CD4-positive, alpha-beta T cell (primary cell): ENCODE measurements around the gene SCGB1D2. TPM values are rescaled to one million over a fixed set of nuclear protein-coding genes. Genes with fewer than 3 reads are reported as not detected.

Experiments used
- ATAC-seq: fragments of 200-7000 bp; cut with Tn5 transposase; one replicate; pipeline ENCODE4 v1.10.0; 2022; ENCODE audit warnings: mild to moderate bottlenecking; ENCODE audit not compliant: poor library complexity
- CTCF ChIA-PET: fragments of 350-600 bp; sonication (Branson Sonifier 250); formaldehyde crosslinking; loops from one replicate; lab custom pipeline; 2021; ENCODE audit warnings: antibody characterized with exemption, inconsistent platforms; lab: Charles Lee
- POLR2A ChIA-PET: fragments of 350-600 bp; sonication (Branson Sonifier 250); formaldehyde crosslinking; loops from one replicate; lab custom pipeline; 2021; ENCODE audit warnings: antibody characterized with exemption, inconsistent platforms; lab: Charles Lee
- DNase-seq, 14 experiments: peaks; one replicate each; pipeline ENCODE4 v3.0.0-alpha.2; 2013 to 2020; ENCODE audit warnings: mixed read lengths in 2 of 14
- H3K27ac ChIP-seq, 2 donors: one replicate each; pipeline versions ENCODE4 v1.5.1 to v1.7.0; 2013; ENCODE audit warnings: low read length in 2 of 2, low read depth in 1 of 2, mild to moderate bottlenecking in 1 of 2
- H3K27me3 ChIP-seq, 2 experiments: 1 replicate in 1 of 2; 2 replicates in 1 of 2; pipeline versions ENCODE4 v1.6.1 to v1.7.0; 2013; ENCODE audit warnings: low read length in 2 of 2, control low read depth in 1 of 2, mild to moderate bottlenecking in 1 of 2, moderate library complexity in 1 of 2; ENCODE audit not compliant: insufficient read depth in 2 of 2, control insufficient read depth in 1 of 2
- H3K36me3 ChIP-seq: one replicate; pipeline ENCODE4 v1.6.1; 2013; ENCODE audit warnings: low read length, control low read depth; ENCODE audit not compliant: insufficient read depth
- H3K4me1 ChIP-seq: one replicate; pipeline ENCODE4 v1.6.1; 2013; ENCODE audit warnings: low read length, control low read depth; ENCODE audit not compliant: insufficient read depth
- H3K4me3 ChIP-seq: one replicate; pipeline ENCODE4 v1.5.1; 2013; ENCODE audit warnings: mild to moderate bottlenecking, low read length, moderate library complexity
- H3K9me3 ChIP-seq, 2 experiments: 1 replicate in 1 of 2; 2 replicates in 1 of 2; pipeline versions ENCODE4 v1.6.1 to v1.7.0; 2013; ENCODE audit warnings: low read length in 2 of 2, mild to moderate bottlenecking in 2 of 2, control low read depth in 1 of 2, moderate library complexity in 1 of 2; ENCODE audit not compliant: control insufficient read depth in 1 of 2, insufficient read depth in 1 of 2
- H3K27ac Mint-ChIP-seq: one replicate; pipeline ENCODE4 v1.8.0; 2020; ENCODE audit warnings: mixed read lengths
- H3K27me3 Mint-ChIP-seq: one replicate; pipeline ENCODE4 v1.8.0; 2021; ENCODE audit warnings: mixed read lengths
- H3K36me3 Mint-ChIP-seq: one replicate; pipeline ENCODE4 v1.8.0; 2021; ENCODE audit warnings: low read depth, mixed read lengths
- H3K4me1 Mint-ChIP-seq: one replicate; pipeline ENCODE4 v1.8.0; 2021; ENCODE audit warnings: low read depth, mixed read lengths
- H3K4me3 Mint-ChIP-seq: one replicate; pipeline ENCODE4 v1.8.0; 2020; ENCODE audit warnings: mild to moderate bottlenecking, mixed read lengths
- H3K9me3 Mint-ChIP-seq: one replicate; pipeline ENCODE4 v1.8.0; 2020; ENCODE audit warnings: mixed read lengths
- intact Hi-C, 2 experiments: fragments of 100-400 bp; cut with DNase I in 1 of 2; cut with micrococcal nuclease in 1 of 2; formaldehyde crosslinking; loops; one replicate each; pipeline versions ENCODE4 v1.15.1 to v1.9.0; 2023 to 2025; cut with DNase I, micrococcal nuclease
- total RNA-seq, 174 experiments: library from RNA in 2 of 174; stranded (reverse) in 2 of 174; gene quantifications; one replicate each; pipeline ENCODE4 v1.2.3 and lab custom pipeline; 2021 to 2026
- TF ChIP-seq, protein P1 (sequence below): fragments of 200-600 bp; IDR thresholded peaks from one replicate; pipeline ENCODE4 v1.8.0; 2022; ENCODE audit warnings: antibody characterized with exemption, mild to moderate bottlenecking

SCGB1D2 gene
- total RNA-seq, 2 experiments from 2014 or later: not detected

GRCh38 chr11:62273284-62273683 is 31.2 kb downstream of the SCGB1D2 start:
- intact Hi-C loops: no loop called here
- Histone ChIP-seq H3K36me3 (no peaks in the 10 kb centered on the region), H3K9me3 (no peaks in the 10 kb centered on the region), H3K4me1 (no peaks in the 10 kb centered on the region), H3K27me3 (no peaks in the 10 kb centered on the region), H3K27ac (no peak overlapping the region), H3K4me3 (no peak overlapping the region)
- TF ChIP-seq, protein P1, sequence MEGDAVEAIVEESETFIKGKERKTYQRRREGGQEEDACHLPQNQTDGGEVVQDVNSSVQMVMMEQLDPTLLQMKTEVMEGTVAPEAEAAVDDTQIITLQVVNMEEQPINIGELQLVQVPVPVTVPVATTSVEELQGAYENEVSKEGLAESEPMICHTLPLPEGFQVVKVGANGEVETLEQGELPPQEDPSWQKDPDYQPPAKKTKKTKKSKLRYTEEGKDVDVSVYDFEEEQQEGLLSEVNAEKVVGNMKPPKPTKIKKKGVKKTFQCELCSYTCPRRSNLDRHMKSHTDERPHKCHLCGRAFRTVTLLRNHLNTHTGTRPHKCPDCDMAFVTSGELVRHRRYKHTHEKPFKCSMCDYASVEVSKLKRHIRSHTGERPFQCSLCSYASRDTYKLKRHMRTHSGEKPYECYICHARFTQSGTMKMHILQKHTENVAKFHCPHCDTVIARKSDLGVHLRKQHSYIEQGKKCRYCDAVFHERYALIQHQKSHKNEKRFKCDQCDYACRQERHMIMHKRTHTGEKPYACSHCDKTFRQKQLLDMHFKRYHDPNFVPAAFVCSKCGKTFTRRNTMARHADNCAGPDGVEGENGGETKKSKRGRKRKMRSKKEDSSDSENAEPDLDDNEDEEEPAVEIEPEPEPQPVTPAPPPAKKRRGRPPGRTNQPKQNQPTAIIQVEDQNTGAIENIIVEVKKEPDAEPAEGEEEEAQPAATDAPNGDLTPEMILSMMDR: no peak
- Mint-ChIP-seq H3K9me3 (no peaks in the 10 kb centered on the region), H3K27me3 (peaks cover 10% of the 10 kb centered on the region), H3K4me1 (no peaks in the 10 kb centered on the region), H3K36me3 (no peaks in the 10 kb centered on the region), H3K27ac (no peak overlapping the region), H3K4me3 (no peak overlapping the region)
- ChIA-PET CTCF (no interaction called here), POLR2A (interaction anchor here (0.7 kb wide), 1 partner anchor 10 kb away, joined by 3 read pairs; no protein-coding TSS in a partner anchor)
- no peak for ATAC-seq
- no peak for DNase-seq

GRCh38 chr11:62273789-62274275 is 31.8 kb downstream of the SCGB1D2 start:
- Mint-ChIP-seq H3K4me3 (no peak overlapping the region), H3K27ac (no peak overlapping the region), H3K4me1 (no peaks in the 10 kb centered on the region), H3K27me3 (peaks cover 10% of the 10 kb centered on the region), H3K36me3 (no peaks in the 10 kb centered on the region), H3K9me3 (no peaks in the 10 kb centered on the region)
- no peaks in the 10 kb centered on the region for H3K4me1 ChIP-seq
- no peaks in the 10 kb centered on the region for H3K9me3 ChIP-seq
- no peak overlapping the region for H3K4me3 ChIP-seq
- CTCF ChIA-PET: no interaction called here
- no peaks in the 10 kb centered on the region for H3K27me3 ChIP-seq
- TF ChIP-seq, protein P1: no peak
- H3K27ac ChIP-seq: no peak overlapping the region
- no peaks in the 10 kb centered on the region for H3K36me3 ChIP-seq
- intact Hi-C loops: no loop called here
- ATAC-seq (no peak), DNase-seq (no peak)
- POLR2A ChIA-PET: no interaction called here

GRCh38 chr11:62280452-62280851 is 38.4 kb downstream of the SCGB1D2 start:
- no peaks in the 10 kb centered on the region for H3K9me3 Mint-ChIP-seq
- no peak overlapping the region for H3K4me3 Mint-ChIP-seq
- no peak for ATAC-seq
- no peak overlapping the region for H3K27ac ChIP-seq
- ChIA-PET POLR2A (no interaction called here), CTCF (no interaction called here)
- H3K36me3 ChIP-seq: no peaks in the 10 kb centered on the region
- H3K4me3 ChIP-seq: no peak overlapping the region
- peaks cover 5% of the 10 kb centered on the region for H3K27me3 Mint-ChIP-seq
- no peaks in the 10 kb centered on the region for H3K4me1 ChIP-seq
- no peaks in the 10 kb centered on the region for H3K9me3 ChIP-seq
- H3K4me1 Mint-ChIP-seq: no peaks in the 10 kb centered on the region
- TF ChIP-seq, protein P1: no peak
- no peaks in the 10 kb centered on the region for H3K27me3 ChIP-seq
- intact Hi-C loops: no loop called here
- no peaks in the 10 kb centered on the region for H3K36me3 Mint-ChIP-seq
- no peak for DNase-seq
- H3K27ac Mint-ChIP-seq: no peak overlapping the region

Other genes starting within 250 kb of the SCGB1D2 start
- gene INCENP, start 118.2 kb upstream of the SCGB1D2 start, total RNA-seq: 10 to 100 TPM; 12.6 to 16.3 TPM
- gene SCGB1D1, start 52.0 kb upstream of the SCGB1D2 start, total RNA-seq: not detected
- gene SCGB2A1, start 33.6 kb upstream of the SCGB1D2 start, total RNA-seq: not detected
- gene SCGB2A2, start 27.9 kb downstream of the SCGB1D2 start, total RNA-seq: not detected
- not detected for gene SCGB1D4, start 56.8 kb downstream of the SCGB1D2 start, total RNA-seq
- under 1 TPM; 0.74 to 0.81 TPM for gene ASRGL1, start 95.2 kb downstream of the SCGB1D2 start, total RNA-seq
- not detected for gene SCGB1A1, start 176.8 kb downstream of the SCGB1D2 start, total RNA-seq